ENCODE data around the gene GPAT3.
"Not testable (repeated sequence)": the region's sequence is repeated elsewhere in the genome, so short reads cannot be mapped to it uniquely, and the experiment has no call there.

GPAT3 gene

DNA sequence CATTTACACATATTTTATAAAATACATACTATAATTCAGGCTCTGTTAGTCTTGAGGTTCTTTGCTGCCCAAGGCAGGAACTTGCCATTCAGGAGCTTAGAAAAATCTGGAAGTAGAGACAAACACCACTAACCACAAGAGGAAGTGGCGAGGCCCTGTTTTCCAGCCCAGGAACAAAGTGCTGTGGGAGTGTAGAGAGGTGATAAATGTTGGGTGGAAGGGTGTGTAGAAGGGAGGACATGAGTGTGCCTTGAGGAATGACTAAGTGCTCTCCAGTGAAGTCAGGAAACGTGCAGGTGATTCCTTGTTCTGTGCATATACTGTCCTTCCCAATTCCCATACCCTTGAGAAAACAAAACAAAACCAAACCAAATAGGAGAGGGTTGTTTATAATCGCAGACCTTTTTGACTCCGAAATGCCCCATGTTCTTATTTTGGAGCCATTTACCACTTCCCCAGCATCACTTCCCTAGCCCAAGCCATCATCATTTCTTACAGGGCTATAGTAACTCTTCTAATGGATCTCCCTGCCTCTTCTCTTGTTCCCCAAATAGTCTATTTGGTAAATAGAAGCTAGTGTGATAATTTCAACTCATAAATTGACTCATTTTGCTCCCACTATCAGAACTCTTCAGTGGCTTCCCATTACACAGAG lies 83.2 kb downstream of the GPAT3 start:
- no peak for DNase-seq (ENCODE audit: low read depth)
- TF ChIP-seq, protein P1, sequence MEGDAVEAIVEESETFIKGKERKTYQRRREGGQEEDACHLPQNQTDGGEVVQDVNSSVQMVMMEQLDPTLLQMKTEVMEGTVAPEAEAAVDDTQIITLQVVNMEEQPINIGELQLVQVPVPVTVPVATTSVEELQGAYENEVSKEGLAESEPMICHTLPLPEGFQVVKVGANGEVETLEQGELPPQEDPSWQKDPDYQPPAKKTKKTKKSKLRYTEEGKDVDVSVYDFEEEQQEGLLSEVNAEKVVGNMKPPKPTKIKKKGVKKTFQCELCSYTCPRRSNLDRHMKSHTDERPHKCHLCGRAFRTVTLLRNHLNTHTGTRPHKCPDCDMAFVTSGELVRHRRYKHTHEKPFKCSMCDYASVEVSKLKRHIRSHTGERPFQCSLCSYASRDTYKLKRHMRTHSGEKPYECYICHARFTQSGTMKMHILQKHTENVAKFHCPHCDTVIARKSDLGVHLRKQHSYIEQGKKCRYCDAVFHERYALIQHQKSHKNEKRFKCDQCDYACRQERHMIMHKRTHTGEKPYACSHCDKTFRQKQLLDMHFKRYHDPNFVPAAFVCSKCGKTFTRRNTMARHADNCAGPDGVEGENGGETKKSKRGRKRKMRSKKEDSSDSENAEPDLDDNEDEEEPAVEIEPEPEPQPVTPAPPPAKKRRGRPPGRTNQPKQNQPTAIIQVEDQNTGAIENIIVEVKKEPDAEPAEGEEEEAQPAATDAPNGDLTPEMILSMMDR (IDR thresholded peaks at IDR 0.05; ENCODE audit: control insufficient read depth, extremely low read depth, insufficient read depth), result no peak
- H3K4me3 ChIP-seq (ENCODE audit: low read depth, low read length), result no peak overlapping the region

DNA sequence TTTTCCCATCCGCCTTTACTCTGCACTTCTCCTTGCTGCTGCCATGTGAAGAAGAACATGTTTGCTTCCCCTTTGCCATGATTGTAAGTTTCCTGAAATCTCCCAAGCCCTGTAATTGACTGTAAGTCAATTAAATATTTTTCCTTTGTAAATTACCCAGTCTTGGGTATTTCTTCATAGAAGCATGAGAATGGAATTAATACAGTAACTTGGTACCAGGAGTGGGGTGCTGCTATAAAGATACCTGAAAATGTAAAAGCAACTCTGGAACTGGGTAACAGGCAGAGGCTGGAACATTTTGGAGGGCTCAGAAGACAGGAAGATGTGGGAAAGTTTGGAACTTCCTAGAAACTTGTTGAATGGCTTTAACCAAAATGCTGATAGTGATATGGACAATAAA lies 86.2 kb downstream of the GPAT3 start:
- not testable (repeated sequence) for DNase-seq (ENCODE audit: low read depth); H3K4me3 ChIP-seq (ENCODE audit: low read depth, low read length)

DNA sequence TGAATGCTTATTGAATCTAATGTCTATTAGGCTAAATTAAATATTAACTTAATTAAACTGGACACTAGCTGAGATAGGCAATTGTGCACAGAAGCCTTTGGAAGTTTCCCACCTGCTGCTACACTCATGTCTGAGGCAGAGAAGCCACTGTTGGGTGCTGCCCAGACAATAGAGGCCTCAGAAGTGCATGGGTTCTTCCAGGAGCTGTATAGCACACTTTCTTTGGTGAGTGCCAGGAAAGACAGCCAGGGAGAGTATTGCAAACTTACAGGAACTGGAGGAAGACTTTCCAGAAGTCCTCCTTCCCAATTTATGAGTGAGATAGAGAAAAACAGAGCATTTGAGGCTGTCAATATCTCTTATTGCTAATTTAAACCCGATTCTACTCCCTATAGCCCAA lies 89.9 kb downstream of the GPAT3 start:
- TF ChIP-seq, protein P1 (IDR thresholded peaks at IDR 0.05; ENCODE audit: control insufficient read depth, extremely low read depth, insufficient read depth), result no peak
- no peak overlapping the region for H3K4me3 ChIP-seq (ENCODE audit: low read depth, low read length)
- DNase-seq (ENCODE audit: low read depth), result no peak

DNA sequence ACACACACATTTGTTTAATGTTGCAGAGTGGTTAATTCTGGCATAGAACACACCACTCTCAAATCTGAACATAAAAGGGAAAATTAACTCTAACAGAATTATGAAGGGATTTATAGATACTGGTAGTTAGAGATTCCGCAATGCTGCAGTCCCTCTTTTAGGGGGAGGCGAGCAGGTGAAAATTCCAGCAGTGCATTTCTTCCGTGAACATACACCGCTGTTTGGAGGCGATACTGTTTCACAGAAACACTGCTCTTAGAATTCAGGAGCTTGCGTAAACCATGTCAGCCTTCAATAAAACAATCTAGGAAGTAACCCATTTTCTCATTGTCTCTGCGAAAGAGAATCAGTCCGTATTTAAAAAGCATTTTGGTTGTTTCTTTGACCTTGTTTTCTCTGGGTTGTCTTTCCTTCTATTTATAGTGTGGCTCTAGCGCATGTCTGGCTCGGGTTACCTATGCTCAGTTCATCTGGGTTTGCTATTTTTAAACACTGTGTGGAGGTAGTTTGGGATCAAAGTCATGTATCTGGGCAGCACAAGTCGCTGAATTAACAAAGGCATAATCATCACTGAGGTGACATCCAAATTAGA lies 90.4 kb downstream of the GPAT3 start:
- TF ChIP-seq, protein P1 (IDR thresholded peaks at IDR 0.05; ENCODE audit: control insufficient read depth, extremely low read depth, insufficient read depth), result no peak
- no peak overlapping the region for H3K4me3 ChIP-seq (ENCODE audit: low read depth, low read length)
- DNase-seq (ENCODE audit: low read depth), result no peak

DNA sequence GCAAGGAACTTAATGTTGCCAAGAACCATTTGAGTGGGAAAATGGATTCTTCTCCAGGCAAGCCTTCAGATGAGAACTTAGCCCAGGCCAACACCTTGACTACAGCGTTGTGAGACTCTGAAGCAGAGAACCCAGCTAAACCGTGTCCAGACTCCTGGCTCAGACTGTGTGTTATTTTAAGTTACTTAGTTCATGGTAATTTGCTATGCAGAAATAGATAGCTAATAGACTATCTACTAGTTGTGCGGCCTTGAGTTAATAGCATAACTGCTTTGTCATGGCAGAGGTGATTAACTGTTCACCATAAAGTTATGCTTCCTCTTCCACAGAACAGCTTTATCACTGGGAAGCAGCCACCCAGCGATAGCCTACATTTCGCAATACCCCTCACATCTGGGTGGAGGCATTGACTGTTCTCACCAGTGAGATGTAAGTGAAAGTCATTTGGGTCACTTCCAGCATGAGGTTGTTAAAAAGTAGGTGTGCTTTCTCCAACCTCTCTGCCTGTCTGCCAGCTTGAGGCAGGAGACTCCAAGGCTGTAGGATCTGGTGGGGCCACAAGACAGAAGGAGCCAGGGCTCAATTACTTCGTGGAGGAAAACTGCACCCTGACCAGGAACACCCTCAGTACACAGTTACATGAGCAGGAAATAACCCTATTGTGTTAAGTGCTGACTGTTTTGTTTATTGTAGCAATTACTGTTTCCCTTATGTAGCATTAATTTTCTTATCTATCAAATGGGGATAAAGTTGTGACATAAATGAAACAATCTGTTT lies 94.2 kb downstream of the GPAT3 start:
- H3K4me3 ChIP-seq (ENCODE audit: low read depth, low read length), result no peak overlapping the region
- no peak for DNase-seq (ENCODE audit: low read depth)
- TF ChIP-seq, protein P1 (IDR thresholded peaks at IDR 0.05; ENCODE audit: control insufficient read depth, extremely low read depth, insufficient read depth), result no peak

DNA sequence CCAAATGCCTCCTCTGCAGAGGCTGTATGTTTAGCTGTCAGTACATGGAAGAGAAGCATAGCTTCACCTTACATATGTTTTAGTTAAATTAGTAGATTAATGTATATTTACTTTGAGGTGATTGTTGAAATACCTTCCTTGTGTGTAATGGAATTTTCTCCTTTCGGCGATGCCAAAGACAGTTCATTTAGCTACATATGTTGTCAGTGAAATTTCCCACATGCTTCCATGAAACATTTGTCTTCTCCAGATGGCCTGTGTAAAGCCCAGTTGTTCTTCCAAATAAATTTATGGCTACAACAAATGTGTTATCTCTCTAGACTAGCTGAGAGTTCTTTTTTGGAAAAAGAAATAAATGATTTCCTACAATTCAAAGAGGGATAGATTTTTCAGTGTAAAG lies 95.2 kb downstream of the GPAT3 start:
- DNase-seq (ENCODE audit: low read depth), result no peak
- H3K4me3 ChIP-seq (ENCODE audit: low read depth, low read length), result no peak overlapping the region
- TF ChIP-seq, protein P1 (IDR thresholded peaks at IDR 0.05; ENCODE audit: control insufficient read depth, extremely low read depth, insufficient read depth), result no peak

DNA sequence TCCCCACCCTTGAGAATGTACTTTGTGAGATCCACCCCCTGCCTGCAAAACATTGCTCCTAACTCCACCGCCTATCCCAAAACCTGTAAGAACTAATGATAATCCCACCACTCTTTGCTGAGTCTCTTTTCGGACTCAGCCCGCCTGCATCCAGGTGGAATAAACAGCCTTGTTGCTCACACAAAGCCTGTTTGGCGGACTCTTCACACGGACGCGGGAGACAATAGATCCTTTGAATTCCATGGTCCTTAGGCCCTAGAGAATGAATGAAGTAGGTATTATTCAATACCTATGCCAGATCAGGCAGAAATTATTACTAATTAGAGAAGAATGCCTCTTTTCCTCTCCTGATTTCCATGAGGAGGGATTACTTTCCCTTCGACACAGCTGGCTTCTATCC lies 101.0 kb downstream of the GPAT3 start:
- no peak for DNase-seq (ENCODE audit: low read depth)
- TF ChIP-seq, protein P1 (IDR thresholded peaks at IDR 0.05; ENCODE audit: control insufficient read depth, extremely low read depth, insufficient read depth), result no peak
- H3K4me3 ChIP-seq (ENCODE audit: low read depth, low read length), result no peak overlapping the region

All from LNCaP clone FGC (cell line).